ENCODE measurements around the gene RNASEL.

- TF ChIP-seq CTCF (IDR thresholded peaks at IDR 0.05) (no peak), ZSCAN20 (CRISPR knock-in tag; IDR thresholded peaks at IDR 0.05) (no peak), MAX (IDR thresholded peaks at IDR 0.05) (no peak), ESRRA (IDR thresholded peaks at IDR 0.05; ENCODE audit: borderline replicate concordance, low read length) (no peak), HOXB13 (CRISPR knock-in tag; IDR thresholded peaks at IDR 0.05; ENCODE audit: low read depth) (no peak), HOXA7 (CRISPR knock-in tag; IDR thresholded peaks at IDR 0.05) (no peak), EHMT2 (IDR thresholded peaks at IDR 0.05; ENCODE audit: low read depth) (no peak), POLR2A (IDR thresholded peaks at IDR 0.05; ENCODE audit: low read length) (no peak), NPAS2 (CRISPR knock-in tag; IDR thresholded peaks at IDR 0.05; ENCODE audit: borderline replicate concordance) (no peak), HMGXB4 (CRISPR knock-in tag; IDR thresholded peaks at IDR 0.05; ENCODE audit: borderline replicate concordance) (no peak), CHD4 (IDR thresholded peaks at IDR 0.05; ENCODE audit: borderline replicate concordance) (no peak), REST (IDR thresholded peaks at IDR 0.05) (no peak)
Observed at GRCh38 chr1:182587666-182588499, 1.2 kb downstream of the RNASEL start.
